A673 (cell line): ENCODE results near the gene WFDC5. TPM values are rescaled to one million over a fixed set of nuclear protein-coding genes. Genes with fewer than 3 reads are reported as not detected.

Source experiments
- BruUV-seq: library from RNA; stranded (reverse); fragments of 400-500 nt; replicated peaks from 2 replicates; lab custom pipeline; 2021; lab: Mats Ljungman, UMichigan
- CTCF ChIA-PET: fragments of 300-600 bp; sonication (Branson Sonifier 250); formaldehyde crosslinking; loops from one replicate; lab custom pipeline; 2022; ENCODE audit warnings: antibody characterized with exemption; lab: Charles Lee
- POLR2A ChIA-PET: fragments of 300-600 bp; sonication (Branson Sonifier 250); formaldehyde crosslinking; loops from one replicate; lab custom pipeline; 2022; ENCODE audit warnings: antibody characterized with exemption; ENCODE audit not compliant: low non-redundant PET; lab: Charles Lee
- DNase-seq: peaks from one replicate; pipeline ENCODE4 v3.0.0-alpha.2; 2015; ENCODE audit warnings: low spot score
- H3K27ac ChIP-seq: fragments of 200-600 bp; sonication (generic); 2 replicates; pipeline ENCODE4 v1.5.1; 2016; ENCODE audit warnings: mixed run types, low read depth, mild to moderate bottlenecking, mixed read lengths, antibody characterized with exemption, low read length; ENCODE audit not compliant: poor library complexity, severe bottlenecking
- H3K27me3 ChIP-seq: fragments of 200-600 bp; sonication (generic); replicated peaks from 2 replicates; pipeline ENCODE4 v1.6.1; 2017; ENCODE audit warnings: mixed run types, low read depth, mild to moderate bottlenecking, mixed read lengths, antibody characterized with exemption, low read length; ENCODE audit not compliant: insufficient read depth, poor library complexity
- H3K36me3 ChIP-seq: fragments of 200-600 bp; sonication (generic); 2 replicates; pipeline ENCODE4 v1.6.1; 2016; ENCODE audit warnings: mixed run types, mild to moderate bottlenecking, mixed read lengths, antibody characterized with exemption, low read length; ENCODE audit not compliant: insufficient read depth, poor library complexity, severe bottlenecking
- H3K4me1 ChIP-seq: fragments of 200-600 bp; sonication (generic); 2 replicates; pipeline ENCODE4 v1.6.1; 2017; ENCODE audit warnings: mixed run types, mild to moderate bottlenecking, mixed read lengths, antibody characterized with exemption, low read length; ENCODE audit not compliant: insufficient read depth, poor library complexity, severe bottlenecking
- H3K4me3 ChIP-seq: fragments of 200-600 bp; sonication (generic); 2 replicates; pipeline ENCODE4 v1.5.1; 2016; ENCODE audit warnings: low read depth, mixed run types, mild to moderate bottlenecking, mixed read lengths, low read length; ENCODE audit not compliant: poor library complexity, severe bottlenecking
- H3K9me3 ChIP-seq: fragments of 200-600 bp; sonication (generic); 2 replicates; pipeline ENCODE4 v1.6.1; 2016; ENCODE audit warnings: mixed run types, low read depth, mild to moderate bottlenecking, mixed read lengths, antibody characterized with exemption, low read length; ENCODE audit not compliant: poor library complexity, severe bottlenecking
- EZH2 ChIP-seq: fragments of 200-600 bp; sonication (generic); IDR thresholded peaks from 2 replicates; pipeline ENCODE4 v1.6.1; 2017; ENCODE audit warnings: borderline replicate concordance, low read depth, mild to moderate bottlenecking, mixed read lengths, antibody characterized with exemption, low read length; ENCODE audit not compliant: poor library complexity, severe bottlenecking
- intact Hi-C: fragments of 100-400 bp; cut with micrococcal nuclease; formaldehyde crosslinking; loops from one replicate; pipeline ENCODE4 v1.10.0; 2022; ENCODE audit not compliant: unreplicated experiment
- total RNA-seq: library from RNA; stranded (reverse); gene quantifications from 2 replicates; pipeline ENCODE4 v1.2.3, GENCODE V29; 2021
- TF ChIP-seq, protein P1 (sequence below): fragments of 300-800, 200-600 bp; sonication (generic); conservative IDR thresholded peaks from 2 replicates; pipeline ENCODE4 v1.5.1; 2017; ENCODE audit warnings: low read depth, mild to moderate bottlenecking, antibody characterized with exemption, low read length, moderate library complexity, mixed read lengths

The WFDC5 gene
- total RNA-seq, 1 experiment from 2014 or later, result not detected

DNA sequence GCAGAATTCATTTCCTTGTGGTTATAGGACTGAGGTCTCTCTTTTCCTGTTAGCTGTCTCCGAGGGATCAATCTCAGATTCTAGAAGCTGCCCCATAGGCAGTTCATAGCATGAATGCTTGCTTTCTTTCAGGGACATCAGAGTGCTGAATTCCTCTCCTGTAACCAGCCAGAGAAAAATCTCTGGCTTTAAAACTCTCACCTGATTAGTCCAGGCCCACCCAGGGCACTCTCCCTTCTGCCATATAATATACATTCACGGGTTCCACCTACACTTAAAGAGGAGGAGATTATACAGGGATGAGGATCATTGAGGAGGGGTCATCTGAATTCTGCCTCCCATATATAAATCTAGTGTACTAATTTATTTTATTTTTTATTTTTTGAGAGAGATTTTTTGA is 11.9 kb downstream of the WFDC5 start:
- Histone ChIP-seq H3K36me3 (no peaks in the 10 kb centered on the region), H3K4me3 (no peak overlapping the region), H3K27ac (no peak overlapping the region), H3K4me1 (no peaks in the 10 kb centered on the region), H3K27me3 (no peaks in the 10 kb centered on the region), H3K9me3 (no peaks in the 10 kb centered on the region)
- no TSS peak for BruUV-seq
- DNase-seq, result no peak
- TF ChIP-seq EZH2, result no peak
- TF ChIP-seq, protein P1, sequence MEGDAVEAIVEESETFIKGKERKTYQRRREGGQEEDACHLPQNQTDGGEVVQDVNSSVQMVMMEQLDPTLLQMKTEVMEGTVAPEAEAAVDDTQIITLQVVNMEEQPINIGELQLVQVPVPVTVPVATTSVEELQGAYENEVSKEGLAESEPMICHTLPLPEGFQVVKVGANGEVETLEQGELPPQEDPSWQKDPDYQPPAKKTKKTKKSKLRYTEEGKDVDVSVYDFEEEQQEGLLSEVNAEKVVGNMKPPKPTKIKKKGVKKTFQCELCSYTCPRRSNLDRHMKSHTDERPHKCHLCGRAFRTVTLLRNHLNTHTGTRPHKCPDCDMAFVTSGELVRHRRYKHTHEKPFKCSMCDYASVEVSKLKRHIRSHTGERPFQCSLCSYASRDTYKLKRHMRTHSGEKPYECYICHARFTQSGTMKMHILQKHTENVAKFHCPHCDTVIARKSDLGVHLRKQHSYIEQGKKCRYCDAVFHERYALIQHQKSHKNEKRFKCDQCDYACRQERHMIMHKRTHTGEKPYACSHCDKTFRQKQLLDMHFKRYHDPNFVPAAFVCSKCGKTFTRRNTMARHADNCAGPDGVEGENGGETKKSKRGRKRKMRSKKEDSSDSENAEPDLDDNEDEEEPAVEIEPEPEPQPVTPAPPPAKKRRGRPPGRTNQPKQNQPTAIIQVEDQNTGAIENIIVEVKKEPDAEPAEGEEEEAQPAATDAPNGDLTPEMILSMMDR, result no peak
- ChIA-PET CTCF (no interaction called here), POLR2A (no interaction called here)
- intact Hi-C loops, result no loop called here

DNA sequence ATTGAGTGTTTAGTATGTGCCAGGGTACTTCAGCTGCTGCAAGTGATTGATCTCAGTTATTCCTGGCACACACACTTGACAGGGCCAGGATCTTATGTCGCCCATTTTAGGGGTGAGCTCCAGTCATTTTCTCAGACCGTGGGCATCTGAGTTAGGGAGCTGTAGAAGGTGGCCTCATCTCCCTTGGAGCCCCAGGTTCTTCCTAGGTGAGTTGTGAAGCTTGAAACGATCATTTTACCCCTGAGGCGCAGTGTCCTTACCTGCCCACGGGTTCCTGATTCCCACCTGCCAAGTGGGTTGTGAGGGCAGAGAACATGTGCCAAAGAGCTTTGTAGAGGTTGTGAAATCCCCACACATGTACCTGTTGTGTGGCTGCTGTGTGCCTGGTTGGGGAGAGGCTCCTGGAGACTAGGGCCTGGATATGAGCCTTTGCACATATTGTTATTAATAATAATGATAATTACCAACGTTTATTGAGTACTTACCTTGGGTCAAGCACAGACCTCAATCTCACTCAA is 13.6 kb downstream of the WFDC5 start:
- TF ChIP-seq, protein P1, result no peak
- TF ChIP-seq EZH2, result no peak
- Histone ChIP-seq H3K4me3 (no peak overlapping the region), H3K4me1 (no peaks in the 10 kb centered on the region), H3K36me3 (no peaks in the 10 kb centered on the region), H3K27ac (no peak overlapping the region), H3K27me3 (no peaks in the 10 kb centered on the region), H3K9me3 (no peaks in the 10 kb centered on the region)
- no TSS peak for BruUV-seq
- ChIA-PET POLR2A (no interaction called here), CTCF (no interaction called here)
- intact Hi-C loops, result no loop called here
- DNase-seq, result no peak

DNA sequence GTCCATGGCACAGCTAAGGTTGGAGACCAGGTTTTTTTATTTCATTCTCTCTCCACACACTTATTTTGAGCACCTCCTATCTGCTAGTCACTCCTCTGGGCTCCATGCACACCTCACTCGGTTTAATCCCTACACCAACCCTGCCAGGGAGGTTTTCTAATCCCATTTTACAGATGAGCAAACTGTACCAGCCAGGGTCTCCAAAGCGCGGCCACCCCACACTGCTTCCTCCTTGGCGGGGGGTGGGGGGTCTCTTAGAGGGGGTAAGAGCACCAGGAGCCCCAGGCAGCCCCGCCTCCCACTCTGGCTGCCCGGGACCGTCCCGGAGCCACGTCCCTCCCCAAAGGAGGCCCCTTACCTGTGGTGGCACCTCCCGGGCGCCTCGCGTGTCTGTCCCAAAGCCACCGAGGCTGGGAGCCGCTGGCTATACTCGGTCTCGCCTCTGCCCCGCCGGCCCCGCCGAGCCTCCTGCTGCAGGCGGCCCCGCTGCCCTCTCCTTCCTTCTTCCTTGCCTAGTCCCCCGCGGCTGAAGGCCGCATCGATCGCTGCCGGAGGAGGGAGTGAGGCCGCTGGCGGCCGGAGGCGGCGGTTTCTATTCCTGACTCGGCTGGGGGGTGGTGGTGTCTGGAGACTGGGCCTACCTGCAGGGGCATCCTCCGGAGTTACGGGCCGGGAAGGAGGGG is 14.3 kb downstream of the WFDC5 start, which contains the start of gene KCNS1:
KCNS1 (minus strand) TSS at position 565 of the 683 bp plus-strand sequence. CDS start 1,891 bp downstream, outside the sequence.
- DNase-seq, result no peak
- TF ChIP-seq EZH2, result no peak
- TF ChIP-seq, protein P1, result no peak
- Histone ChIP-seq H3K27me3 (no peaks in the 10 kb centered on the region), H3K4me3 (no peak within 1 kb of the TSS), H3K4me1 (no peaks in the 10 kb centered on the region), H3K36me3 (no peaks in the 10 kb centered on the region), H3K9me3 (no peaks in the 10 kb centered on the region), H3K27ac (no peak within 1 kb of the TSS)
- CTCF ChIA-PET, result interaction anchor here (0.6 kb wide), 1 partner anchor 17 kb away, joined by 3 read pairs; no protein-coding TSS in a partner anchor
- no TSS peak for BruUV-seq
- intact Hi-C loops, result no loop called here
- POLR2A ChIA-PET, result no interaction called here
